SK-N-DZ (cell line): ENCODE measurements around the gene DPAGT1. TPM values are rescaled to one million over a fixed set of nuclear protein-coding genes. Genes with fewer than 3 reads are reported as not detected.
"Not testable (repeated sequence)": the region's sequence is repeated elsewhere in the genome, so short reads cannot be mapped to it uniquely, and the experiment has no call there.

ENCODE experiments used
- DNase-seq: peaks from one replicate; pipeline ENCODE4 v3.0.0-alpha.2; 2015; ENCODE audit warnings: low spot score
- polyA plus RNA-seq, 2 experiments: library from polyadenylated mRNA; depleted of rRNA; stranded (reverse); fragments of >200 nt; gene quantifications; 2 replicates each; pipeline ENCODE4 v1.2.3, GENCODE V29; 2014

DPAGT1 gene
- 27.9 and 36.1 TPM in 2 replicates for polyA plus RNA-seq (2014; cell fraction: cytosol; rRNA removed)
- 65.7 and 103 TPM in 2 replicates for polyA plus RNA-seq (2014; cell fraction: nucleus; rRNA removed)

DNA sequence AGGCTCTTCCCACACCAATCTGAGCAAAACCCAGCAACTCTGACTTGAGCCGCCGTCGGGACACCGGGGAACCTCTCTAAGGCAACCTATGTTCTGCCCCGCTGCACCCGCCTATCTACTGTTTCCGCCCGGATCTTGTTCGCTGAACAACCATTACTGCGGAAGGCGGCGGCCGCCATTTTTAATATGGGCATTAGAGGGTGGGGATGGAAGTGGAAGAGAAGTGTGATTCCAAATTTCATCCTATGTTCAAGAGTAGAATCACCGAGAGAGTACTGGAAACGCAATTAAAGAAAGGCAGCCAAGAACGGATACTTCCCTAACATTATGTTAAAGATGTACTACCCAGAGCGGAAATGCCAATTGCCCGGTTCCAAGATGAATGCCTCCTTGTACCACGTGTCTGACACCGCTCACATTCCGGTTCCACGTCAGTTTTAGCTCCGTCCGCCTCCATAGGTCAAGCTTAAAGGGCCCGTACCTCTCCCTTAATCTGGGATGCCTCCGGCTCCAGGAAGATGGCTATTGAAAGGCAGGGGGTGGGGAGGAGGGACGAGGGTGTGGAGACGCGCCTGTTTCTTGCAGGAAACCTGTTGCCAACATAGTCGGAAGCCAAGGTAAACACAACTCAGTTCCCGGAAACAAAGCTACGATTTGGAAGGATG, at the start of gene DPAGT1:
Gene DPAGT1, minus strand, starts transcription at position 95 of the 665 bp plus-strand sequence. CDS start 198 bp downstream, outside the sequence.
- peak; percentile 94 for DNase-seq

DNA sequence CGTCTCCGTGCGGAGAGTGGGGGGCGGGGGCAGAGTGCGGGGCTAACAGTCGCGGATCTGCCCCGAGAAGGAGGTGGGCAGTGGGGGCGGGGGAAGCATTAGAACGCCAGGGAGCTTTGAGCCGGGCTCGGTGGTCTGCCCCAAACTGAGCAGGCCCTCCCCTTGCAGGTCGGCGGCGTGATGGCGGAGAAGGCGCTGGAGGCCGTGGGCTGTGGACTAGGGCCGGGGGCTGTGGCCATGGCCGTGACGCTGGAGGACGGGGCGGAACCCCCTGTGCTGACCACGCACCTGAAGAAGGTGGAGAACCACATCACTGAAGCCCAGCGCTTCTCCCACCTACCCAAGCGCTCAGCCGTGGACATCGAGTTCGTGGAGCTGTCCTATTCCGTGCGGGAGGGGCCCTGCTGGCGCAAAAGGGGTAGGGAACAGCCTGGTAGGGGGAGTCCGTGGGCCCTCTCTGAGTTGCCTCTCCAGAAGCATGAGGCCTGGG, 48.2 kb upstream of the DPAGT1 start:
- DNase-seq = no peak

DNA sequence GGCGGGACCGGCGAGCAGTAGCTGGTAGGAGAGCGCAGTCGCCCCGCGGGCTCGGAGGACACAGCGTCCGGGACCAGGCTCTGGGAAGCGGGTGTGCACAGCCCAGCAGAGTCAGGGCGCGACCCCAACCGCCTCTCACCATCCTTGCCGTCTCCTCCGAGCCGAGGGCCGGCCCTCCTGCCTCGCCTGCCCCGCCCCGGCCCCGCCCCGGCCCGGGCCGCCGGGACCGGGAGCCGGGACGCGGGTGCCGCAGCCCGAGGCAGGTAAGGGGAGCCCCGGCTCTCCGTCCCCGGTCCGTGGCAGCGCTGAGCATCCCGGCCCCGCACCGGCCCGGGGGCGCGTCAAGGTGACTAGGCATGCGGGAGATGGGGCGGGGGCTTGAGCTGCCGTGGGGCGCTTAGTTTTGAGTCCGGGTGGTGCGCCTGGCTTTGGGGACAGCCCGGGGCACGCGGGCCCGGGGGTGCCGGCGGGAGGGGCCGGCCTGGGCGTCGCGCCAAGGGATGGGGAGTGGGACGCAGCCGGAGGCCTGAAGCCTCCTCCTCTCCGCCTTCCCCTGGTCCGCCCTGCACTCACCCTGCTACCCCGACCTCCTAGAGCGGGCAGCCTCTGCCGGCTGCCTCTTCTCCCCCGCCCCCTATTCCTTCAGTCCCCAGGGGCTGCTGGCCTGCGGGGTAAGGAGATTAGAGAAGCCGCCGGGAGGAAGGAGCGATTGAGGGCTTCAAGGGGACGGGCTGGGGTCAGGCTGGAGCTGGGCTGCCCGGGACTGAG, 47.5 kb upstream of the DPAGT1 start, which contains the start of gene ABCG4:
Gene ABCG4, plus strand, starts transcription at position 35 of the 768 bp plus-strand sequence. CDS start 914 bp downstream, outside the sequence.
- peak; percentile 41 for DNase-seq

DNA sequence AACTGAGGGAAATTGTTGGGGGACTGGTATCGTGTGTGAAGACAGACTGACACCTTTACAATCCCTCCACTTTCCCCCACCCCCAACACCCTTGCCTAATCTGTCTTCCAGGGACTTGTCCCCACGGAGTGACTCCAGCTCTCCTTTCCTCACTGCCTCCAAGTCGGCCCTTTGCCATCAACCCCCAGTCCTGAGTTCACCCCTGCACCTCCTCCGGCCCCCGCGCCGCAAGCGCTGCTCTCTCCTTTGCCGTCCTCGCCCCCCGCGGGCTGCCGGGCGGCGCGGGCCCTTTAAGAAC, 47.0 kb upstream of the DPAGT1 start:
- no peak for DNase-seq

DNA sequence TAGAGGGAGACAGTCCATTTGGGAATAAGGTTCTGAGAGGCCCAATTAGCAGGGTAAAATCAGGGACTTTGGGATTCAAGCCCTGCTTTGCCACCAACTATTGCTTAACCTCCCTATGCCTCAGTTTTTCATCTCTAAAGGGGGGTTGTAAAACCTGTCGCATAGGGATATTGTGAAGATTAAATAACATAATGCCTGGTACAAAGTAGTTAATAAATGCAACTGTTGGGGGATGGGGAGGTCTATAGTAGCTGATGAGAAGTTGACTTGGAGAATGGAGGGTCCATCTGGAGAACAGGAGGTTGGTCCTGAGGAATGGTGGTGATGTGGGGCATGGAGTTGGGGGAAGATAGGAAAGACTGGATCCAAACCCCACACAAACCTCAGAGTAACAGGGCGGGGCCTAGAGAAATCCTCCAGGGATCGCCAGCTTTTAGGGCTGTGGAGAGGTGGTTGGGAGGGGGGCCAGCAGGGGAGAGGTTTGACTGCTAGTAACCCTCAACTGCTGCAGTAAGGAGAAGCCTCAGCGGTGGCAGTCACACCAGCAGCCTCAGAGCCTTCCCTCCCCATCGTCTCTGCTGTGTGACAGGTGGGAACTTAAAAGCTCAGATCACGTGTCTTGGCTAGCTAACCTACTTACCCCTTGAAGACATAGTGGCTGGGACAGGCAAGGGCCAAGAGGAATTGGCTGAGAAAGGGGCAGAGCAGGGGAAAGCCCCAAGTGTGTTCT, 46.1 kb upstream of the DPAGT1 start:
- peak; percentile 29 for DNase-seq

DNA sequence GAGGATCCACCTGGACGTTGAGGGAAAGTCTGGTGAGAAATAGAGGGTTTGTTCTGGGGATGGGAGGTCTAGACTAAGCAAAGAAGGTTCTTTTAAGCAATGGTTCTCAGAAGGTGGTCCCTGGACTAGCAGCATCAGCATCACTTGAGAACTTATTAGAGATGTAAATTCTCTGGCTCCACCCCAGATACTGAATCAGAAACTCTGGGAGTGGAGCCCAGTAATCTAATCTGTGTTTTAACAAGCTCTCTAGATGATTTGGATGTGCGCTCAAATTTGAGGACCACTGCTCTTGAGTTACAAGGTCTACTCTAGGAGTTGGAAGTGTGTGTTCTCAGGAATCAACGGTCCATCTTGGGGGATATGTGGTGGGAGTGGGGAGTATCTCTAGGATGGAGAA, 43.9 kb upstream of the DPAGT1 start:
- DNase-seq = no peak

DNA sequence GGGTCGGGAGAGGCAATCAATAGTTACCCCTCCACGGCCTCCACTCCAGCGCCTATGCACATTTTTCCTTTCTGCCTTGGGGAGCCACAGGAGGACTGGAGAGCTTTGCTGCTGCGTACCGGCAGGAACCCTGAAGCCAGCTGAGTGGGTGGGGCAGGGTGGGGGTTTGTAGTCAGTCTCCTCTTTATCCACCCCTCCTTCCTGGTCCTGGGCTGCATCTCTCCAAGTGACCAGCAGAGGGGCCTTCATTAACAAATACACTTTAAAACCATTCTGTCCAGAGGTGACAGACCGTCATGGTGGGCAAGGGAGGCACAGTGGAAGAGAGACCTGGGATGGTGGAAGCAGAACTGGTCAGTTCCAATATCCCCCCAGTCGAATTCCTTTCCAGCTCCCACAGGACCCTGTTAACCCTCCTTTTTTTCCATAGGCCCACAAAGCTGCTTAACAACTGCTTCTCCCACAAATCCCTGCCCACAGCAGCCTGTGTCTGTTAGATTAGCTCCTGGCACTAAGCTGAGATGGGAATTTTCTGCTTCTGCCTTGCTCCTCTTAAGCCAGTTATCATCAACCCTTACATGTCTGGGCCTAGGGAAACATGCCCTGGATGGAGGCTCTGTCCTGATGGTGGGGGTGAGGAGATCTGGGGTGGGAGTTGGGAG, 43.3 kb upstream of the DPAGT1 start:
- DNase-seq = peak; percentile 72

DNA sequence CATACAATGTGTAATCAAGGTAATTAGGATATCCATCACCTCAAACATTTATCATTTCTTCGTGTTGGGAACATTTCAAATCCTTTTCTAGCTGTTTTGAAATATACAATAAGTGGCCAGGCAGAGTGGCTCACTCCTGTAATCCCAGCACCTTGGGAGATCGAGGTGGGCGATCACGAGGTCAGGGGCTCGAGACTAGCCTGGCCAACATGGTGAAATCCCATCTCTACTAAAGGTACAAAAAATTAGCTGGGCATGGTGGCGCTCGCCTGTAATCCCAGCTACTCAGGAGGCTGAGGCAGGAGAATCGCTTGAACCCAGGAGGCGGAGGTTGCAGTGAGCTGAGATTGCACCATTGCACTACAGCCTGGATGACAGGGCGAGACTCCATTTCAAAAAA, 37.6 kb upstream of the DPAGT1 start:
- DNase-seq = not testable (repeated sequence)

DNA sequence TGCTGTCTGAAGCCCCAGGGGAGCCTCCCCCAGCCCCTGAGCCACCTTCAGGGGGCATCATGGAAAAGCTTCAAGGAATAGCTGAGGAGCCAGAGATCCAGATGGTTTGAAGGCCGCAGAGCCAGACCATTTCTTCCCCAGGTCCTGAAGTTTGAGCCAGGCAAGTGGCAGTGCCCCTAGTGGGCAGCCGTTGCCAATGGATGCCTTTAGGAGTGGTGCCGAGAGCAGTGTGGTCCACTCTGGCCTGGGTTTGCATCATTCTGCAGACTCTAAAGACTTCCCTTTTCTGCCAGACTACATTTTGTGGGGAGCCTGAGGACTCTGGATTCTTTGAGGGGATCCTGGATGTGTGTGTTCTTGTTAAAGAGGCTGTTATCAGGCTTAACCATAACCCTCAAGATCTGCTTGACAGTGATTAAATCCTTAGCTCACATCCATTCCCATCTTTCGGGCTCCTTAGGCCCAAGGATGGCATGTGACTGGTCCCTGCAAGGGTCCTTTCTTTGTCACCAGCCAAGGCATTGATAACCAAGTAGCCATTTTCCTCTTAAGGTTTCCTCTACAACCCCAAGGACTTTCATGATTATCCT, 32.8 kb upstream of the DPAGT1 start:
- no peak for DNase-seq

DNA sequence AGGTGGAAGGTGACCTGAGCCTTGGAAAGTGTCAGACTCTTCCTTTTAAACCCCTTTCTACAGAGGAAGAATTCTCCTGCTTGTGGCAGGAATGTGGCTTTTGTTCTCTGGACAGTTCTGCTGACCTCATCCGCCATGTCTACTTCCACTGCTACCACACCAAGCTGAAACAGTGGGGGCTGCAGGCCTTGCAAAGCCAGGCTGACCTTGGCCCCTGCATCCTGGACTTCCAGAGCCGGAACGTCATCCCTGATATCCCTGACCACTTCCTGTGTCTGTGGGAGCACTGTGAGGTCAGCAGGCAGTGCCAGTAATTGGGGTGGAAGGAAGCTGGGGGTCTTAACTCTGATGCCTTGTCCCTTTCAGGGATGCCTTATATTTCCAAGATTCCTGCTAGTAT, 29.0 kb upstream of the DPAGT1 start:
- no peak for DNase-seq

DNA sequence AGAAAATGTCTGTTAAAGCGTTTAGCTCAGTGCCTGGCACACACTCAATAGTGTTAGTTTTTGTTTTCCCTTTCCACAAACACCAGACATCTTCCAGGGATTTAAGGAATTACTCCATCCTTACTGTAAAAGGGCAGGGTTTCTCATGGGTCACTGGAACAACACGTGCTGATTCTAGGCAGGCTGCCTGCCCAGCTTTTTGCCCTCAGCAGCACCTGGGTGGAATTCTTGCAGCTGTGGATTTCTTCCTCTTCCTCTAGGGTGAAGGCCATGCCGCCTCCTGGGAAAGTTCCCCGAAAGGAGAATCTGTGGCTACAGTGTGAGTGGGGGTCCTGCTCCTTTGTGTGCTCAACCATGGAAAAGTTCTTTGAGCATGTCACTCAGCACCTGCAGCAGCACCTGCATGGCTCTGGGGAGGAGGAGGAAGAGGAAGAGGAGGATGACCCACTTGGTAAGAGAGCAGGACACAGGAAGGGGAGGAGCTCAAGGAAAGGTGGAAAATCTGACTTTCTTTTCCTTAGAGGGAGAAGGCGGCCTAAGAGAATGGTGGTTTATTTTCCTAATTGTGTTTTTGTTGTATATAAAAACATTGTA, 25.1 kb upstream of the DPAGT1 start:
- DNase-seq = no peak

DNA sequence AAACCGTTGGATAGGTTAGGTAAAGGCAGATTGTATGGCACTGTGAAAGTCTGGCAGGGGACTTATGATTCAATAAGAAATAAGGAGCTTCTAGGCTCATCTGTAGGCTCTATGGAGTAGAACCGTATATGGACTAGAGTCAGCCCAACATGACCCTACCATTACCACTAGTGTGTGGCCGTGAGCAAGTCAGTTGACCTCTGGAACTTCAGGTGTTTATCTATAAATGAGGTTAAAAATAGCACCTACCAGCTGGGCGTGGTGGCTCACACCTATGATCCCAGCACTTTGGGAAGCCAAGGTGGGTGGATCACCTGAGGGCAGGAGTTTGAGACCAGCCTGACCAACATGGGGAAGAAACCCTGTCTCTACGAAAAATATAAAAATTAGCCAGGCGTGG, 24.2 kb upstream of the DPAGT1 start:
- no peak for DNase-seq

DNA sequence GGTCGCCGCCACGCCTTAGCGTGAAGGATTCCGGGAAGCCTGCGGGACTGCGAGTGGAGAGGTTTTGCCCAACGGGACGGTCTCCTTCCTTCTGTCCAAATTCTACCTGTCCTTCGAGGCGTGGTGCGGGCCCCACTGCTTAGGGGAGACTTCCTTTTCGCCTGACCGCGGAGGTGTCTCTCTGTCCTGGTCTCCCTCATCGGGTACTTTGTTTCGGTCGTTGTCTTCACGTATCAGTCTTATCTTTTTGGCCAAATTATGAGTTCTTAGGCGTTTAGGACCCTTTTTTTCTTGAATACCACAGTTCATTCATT, 20.1 kb upstream of the DPAGT1 start:
- no peak for DNase-seq

DNA sequence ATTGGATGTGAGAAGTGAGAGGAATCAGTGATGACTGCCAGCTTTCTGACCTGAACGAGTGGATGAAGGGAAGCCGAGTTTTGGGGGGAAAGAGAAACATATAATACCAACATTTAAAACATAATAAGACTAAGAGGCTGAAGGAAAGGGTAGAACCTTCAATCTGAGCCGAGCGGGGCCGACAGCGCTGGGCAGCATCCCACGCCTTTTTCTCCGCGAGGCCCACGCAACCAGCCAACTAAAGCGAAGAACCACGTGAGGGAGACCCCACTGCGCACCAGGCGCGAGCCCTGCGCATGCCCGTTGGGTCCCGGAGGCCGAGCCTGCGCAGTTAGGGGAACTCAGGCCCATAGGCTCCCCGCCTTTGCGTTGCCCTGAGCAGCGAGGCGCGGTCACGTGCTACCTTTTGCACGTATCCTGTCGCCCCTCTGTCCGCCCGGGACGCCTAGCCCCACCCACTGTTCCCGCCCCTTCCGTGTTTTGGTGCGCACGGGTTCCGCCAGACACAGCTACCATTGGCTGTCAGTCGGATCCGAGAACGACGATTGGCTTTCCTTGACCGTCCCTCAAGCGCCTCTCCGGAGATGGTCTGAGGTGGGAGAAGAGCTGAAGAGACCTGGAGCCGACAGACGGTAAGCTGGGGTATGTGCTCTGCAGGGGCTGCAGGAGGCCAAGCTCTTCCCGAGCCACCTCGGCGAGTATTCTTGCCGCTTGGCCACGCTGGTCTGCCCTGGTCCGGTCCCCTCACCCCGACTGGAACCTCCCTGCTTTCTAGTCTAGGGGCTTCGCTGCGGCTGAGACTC, 19.6 kb upstream of the DPAGT1 start, which contains the start of gene HINFP:
Gene HINFP, plus strand, starts transcription at position 573 of the 803 bp plus-strand sequence. CDS start 5,365 bp downstream, outside the sequence.
- peak; percentile 96 for DNase-seq

DNA sequence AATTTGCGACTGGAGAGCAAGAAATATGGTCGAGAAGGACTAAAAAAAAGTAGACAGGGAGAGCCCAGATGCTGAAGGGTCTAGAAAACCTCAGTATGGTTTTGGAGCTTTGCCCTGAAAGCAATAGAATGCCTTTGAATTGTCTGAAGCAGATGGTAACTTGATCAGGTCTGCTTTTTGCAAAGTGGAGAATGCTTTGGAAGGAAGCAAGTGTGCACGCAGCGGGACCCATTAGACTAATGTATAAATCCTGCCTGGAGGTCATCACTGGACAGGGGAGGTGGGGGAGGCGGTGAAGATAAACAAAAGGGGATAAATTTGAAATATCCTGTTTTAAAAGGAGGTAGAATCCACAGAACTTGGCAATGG, 19.0 kb upstream of the DPAGT1 start:
- DNase-seq = no peak

DNA sequence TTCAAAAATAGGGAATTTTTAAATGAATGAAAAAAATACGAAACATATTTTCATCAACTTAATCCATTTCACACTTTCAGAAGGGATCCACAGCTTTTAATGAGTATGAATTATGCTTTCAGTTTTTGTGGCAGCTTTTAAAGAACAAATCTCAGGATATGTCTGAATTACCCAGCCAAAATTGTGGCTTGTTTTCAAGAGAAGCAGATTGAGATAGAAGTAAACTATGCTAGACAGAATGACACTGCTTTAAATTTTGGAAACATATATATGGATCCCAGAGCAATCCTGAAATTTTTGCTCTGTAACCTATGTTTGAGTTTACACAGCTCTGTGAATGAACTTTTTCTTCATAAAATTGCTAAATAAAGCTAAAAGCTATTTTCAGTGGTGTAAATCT, 17.3 kb upstream of the DPAGT1 start:
- DNase-seq = no peak

DNA sequence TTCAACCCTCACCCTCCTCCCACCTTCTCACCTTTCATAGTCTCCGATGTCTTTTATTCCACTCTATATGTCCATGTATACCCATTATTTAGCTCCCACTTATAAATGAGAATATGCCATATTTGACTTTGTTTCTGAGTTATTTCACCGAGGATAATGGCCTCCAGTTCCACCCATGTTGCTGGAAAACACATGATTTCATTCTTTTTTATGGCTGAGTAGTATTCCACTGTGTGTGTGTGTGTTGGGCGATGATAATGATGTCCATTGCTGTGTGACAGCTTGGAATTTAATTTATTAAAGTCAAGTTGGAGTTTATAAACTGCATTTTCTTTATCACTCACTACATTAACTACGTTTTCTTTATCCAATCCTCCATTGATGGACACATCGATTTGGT, 16.6 kb upstream of the DPAGT1 start:
- no peak for DNase-seq

DNA sequence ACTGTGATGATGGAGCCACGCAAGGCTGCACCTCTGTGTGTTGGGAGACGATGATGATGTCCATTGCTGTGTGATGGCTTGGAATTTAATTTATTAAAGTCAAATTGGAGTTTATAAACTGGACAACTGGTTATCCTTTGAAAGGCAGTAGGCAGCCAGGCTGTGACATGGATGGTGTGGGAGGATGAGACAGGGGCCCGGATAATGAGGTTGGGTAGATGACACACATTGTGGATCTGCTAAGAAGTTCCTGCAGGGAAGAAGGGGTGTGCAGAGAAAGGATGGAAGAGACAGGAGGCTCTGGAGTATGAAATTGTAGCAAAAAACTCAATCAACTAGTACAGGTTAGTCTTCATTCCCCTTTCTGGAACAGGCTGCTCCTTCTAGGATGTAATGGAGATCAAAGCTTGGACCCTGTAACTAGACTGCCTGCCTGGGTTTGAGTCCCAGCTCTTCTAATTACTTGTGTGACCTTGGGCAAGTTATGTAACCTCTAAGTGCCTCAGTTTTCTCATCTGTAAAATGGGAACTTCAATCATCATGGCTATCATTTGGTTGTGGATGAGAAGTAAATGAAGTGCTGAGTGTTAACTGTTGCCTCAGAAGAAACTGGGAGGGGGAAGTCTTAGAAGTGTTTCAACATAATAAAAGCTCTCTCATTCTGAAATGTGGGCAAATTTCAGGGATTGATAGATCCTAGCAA, 15.5 kb upstream of the DPAGT1 start:
- DNase-seq = no peak

DNA sequence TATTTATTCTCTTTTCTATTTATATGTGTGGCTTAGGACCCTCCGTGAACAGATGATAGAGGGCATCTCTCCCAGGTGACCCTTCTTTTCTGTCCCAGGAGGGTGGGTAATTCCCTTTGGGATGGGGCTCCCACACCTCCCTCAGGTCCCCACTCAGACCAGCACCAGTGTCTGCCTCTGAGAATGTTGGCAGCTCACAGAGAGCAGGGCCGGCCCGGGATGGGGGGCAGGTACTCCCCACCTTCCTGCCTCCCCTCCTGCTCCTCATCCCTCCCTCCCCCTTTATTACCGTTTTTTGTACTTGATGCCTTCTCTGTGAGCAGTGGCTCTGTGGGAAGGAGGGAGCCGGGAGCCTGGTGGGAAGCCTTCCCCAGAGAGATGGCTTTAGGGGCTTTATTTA, 14.9 kb upstream of the DPAGT1 start:
- DNase-seq = no peak

DNA sequence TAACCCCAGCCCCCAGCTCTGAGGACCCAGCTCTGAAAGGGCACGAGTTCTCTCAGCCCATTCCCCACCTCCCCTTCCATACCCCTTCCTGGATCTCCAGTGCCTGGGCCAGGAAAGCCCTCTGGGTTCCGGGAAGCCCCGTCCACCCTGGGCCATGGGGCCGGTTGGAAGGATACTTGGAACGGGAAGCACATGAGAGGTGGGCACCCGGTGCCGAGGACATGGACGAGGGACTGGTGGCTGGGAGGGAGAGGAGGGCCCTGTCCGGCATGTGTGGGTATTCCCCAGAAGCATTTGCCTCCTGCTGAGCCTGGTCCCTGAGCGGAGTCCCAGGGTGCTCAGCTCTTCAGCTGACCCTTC, 14.6 kb upstream of the DPAGT1 start:
- no peak for DNase-seq
